ENCODE data around the gene HSCB. TPM values are rescaled to one million over a fixed set of nuclear protein-coding genes. Genes with fewer than 3 reads are reported as not detected.
A peak's percentile ranks its signal among the peaks of the same experiment; 100 is the strongest.
"Not testable (repeated sequence)": the region's sequence is repeated elsewhere in the genome, so short reads cannot be mapped to it uniquely, and the experiment has no call there.

The HSCB gene
- total RNA-seq, 1 donor from 2014 or later, result 15.7 TPM

DNA sequence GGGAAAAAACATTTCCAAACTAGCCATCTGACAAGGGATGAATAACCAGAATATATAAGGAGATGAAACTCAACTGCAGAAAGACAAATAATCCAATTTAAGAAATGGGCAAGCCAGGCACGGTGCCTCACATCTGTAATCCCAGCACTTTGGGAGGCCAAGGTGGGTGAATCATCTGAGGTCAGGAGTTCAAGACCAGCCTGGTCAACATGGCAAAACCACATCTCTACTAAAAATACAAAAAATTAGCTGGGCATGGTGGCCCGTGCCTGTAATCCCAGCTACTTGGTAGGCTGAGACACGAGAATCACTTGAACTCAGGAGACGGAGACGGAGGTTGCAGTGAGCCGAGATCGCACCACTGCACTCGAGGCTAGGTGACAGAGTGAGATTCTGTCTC is 3.0 kb upstream of the HSCB start:
- not testable (repeated sequence) for DNase-seq (ENCODE audit: low read depth in 2 of 2)

DNA sequence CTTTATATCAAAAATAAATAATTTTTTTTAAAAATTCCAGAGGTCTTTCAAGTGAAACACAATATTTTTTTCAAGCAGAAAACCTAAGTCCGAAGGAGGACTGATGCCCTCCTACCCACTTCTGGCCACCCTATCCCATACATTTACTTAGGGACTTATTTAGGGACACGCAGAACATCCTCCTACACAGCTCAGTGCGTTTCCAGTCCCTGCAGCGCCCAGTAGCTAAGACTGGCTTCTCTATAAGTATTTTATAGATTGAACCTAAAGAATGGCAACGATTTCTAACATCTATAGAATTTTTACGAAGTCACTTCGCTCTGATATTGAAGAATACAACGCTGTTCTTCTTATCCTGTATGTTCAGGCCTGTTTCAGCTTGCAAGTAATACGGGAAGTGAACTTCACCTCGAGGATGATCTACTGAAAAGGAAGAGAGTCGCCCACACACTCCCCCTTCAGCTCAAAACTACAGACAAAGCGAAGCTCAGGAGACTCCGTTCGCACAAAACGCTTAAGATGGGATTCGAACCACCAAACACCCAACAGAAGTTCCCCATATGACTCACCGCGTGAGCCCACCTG is 547 bp upstream of the HSCB start:
- no peak for DNase-seq (ENCODE audit: low read depth in 2 of 2)

DNA sequence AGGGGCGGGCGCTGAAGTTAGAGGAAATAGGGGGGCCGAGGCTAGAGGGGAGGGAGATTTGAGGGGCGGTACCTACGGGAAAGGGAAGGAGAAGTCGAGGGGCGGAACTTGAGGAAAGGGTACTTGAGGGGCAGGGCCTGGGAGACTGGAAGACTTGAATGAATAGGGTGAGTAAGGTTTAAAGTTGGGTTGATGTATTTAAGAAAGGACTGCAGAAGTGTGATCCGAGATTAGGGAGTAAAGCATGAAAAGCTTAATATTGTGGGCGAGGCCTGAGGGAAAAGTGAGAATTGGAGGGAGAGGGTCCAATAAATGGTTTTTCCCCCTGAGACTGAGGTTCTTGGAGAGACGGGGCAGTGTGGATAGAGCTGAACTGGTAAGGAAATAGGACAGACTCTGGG is 723 bp downstream of the HSCB start:
- DNase-seq (ENCODE audit: low read depth in 2 of 2), result no peak

- no peak for DNase-seq (ENCODE audit: low read depth in 2 of 2)
Observed at GRCh38 chr22:28743852-28744251, 2.0 kb downstream of the HSCB start.

GRCh38 chr22:28750471-28750881 is 8.6 kb downstream of the HSCB start:
- peak; percentile 89 to 98 for DNase-seq (ENCODE audit: low read depth in 2 of 2)

DNA sequence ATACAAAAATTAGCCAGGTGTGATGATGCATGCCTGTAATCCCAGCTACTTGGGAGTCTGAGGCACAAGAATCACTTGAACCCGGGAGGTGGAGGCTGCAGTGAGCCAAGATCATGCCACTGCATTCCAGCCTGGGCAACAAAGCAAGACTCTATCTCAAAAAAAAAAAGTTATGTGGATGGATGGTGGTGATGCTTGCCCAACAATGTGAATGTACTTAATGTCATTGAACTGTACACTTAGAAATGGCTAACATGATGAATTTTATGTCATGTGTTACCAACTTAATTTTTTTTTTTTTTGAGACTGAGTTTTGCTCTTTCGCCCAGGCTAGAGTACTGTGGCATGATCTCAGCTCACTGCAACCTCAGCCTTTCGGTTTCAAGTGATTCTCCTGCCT is 12.7 kb downstream of the HSCB start:
- DNase-seq (ENCODE audit: low read depth in 2 of 2), result not testable (repeated sequence)

- DNase-seq (ENCODE audit: low read depth in 2 of 2), result no peak
Observed at GRCh38 chr22:28759861-28760560, 18.2 kb downstream of the HSCB start.

DNA sequence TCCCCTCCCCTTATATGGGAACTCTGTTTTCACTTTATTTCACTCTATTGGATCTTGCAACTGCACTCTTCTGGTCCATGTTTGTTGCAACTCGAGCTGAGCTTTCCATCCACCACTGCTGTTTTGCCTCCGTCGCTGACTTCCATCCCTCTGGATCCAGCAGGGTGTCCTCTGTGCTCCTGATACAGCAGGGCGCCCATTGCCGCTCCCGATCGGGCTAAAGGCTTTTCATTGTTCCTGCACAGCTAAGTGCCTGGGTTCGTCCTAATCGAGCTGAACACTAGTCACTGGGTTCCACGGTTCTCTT is 19.6 kb downstream of the HSCB start:
- no peak for DNase-seq (ENCODE audit: low read depth in 2 of 2)

DNA sequence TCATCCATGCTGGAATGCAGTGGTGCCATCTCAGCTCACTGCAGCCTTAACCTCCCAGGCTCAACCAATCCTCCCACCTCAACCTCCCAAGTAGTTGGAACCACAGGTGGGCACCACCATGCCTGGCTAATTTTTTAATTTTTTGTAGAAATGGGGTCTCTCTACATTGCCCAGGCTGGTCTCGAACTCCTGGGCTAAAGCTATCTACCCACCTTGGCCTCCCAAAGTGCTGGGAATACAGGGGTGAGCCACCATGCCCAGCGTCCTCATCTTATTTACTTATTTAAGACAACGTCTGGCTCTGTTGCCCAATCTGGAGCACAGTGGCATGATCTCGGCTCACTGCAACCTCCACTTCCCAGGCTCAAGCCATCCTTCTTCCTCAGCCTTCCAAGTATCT is 20.2 kb downstream of the HSCB start:
- not testable (repeated sequence) for DNase-seq (ENCODE audit: low read depth in 2 of 2)

DNA sequence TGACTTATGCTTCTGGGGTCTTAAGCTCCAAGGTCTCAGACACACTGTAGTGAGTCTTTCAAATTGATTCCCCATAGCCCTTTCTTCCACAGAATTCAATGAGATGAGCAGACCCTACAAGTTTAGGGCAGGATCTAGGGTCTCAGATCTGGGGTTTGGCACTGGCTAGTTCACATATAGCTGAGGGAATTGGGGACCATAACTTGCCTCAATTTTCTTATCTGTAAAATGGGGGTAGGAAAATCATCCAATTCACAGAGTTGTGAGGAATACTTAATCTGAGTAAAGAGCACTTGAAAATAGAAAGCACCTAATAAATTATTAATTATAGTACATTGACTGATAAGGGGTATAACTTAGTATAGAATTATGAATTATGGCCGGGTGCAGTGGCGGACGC is 24.8 kb downstream of the HSCB start:
- DNase-seq (ENCODE audit: low read depth in 2 of 2), result no peak

DNA sequence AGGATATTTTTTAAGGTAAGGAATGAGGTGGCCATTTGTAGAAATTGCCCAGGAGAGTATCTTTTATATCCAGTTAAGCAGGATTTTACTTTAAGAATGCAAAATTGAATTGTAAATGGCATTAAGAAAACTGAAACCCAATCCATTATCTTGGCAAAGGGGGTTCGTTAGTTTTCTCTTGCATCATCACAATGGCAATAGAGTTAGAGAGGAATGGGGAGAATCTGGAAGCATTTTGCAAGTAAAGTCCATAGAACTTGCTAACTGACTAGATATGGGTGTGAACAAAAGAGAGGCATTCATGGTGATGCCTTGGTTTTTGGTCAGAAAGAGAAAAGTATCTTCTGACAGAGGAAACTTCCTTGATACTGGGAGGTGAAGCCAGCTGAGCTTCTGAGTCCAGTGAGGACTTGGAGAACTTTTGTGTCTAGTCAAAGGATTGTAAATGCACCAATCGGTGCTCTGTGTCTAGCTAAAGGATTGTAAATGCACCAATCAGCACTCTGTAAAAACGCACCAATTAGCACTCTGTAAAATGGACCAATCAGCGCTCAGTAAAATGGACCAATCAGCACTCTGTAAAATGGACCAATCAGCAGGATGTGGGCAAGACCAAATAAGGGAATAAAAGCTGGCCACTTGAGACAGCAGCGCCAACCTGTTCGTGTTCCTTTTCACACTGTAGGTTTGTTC is 27.0 kb downstream of the HSCB start:
- no peak for DNase-seq (ENCODE audit: low read depth in 2 of 2)

DNA sequence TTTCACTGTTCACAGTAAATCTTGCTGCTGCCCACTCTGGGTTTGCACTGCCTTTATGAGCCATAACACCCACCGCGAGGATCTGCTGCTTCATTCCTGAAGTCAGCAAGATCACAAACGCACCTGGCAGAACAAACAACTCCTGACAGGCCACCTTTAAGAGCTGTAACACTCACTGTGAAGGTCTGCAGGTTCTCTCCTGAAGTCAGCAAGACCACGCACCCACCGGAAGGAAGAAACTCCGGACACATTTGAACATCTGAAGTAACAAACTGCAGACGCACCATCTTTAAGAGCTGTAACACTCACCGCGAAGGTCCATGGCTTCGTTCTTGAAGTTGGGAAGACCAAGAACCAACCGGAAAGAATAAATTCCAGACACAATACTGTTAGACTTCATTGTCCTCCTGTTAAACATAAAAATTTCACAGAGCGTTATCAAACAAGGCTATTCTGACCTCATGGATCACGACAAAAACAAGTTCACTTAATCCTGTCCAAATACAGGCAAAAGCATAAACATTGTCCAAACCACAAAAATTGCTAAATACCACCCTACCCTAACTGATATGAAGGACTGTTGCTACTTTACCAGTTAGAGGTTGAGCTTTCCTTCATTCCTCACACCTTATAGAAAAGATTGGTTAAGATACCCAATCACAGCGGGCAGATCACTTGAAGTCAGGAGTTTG is 27.7 kb downstream of the HSCB start:
- no peak for DNase-seq (ENCODE audit: low read depth in 2 of 2)

GRCh38 chr22:28771195-28771791 is 29.5 kb downstream of the HSCB start:
- DNase-seq (ENCODE audit: low read depth in 2 of 2), result peak in 1 of 2 donors; percentile 41

- peak; percentile 97 to 98 for DNase-seq (ENCODE audit: low read depth in 2 of 2)
Observed at GRCh38 chr22:28772633-28773460, 31.0 kb downstream of the HSCB start, which contains the start of gene CCDC117. CCDC117 (plus strand) TSS chr22:28772695; CDS start chr22:28772850, 155 bp downstream.

DNA sequence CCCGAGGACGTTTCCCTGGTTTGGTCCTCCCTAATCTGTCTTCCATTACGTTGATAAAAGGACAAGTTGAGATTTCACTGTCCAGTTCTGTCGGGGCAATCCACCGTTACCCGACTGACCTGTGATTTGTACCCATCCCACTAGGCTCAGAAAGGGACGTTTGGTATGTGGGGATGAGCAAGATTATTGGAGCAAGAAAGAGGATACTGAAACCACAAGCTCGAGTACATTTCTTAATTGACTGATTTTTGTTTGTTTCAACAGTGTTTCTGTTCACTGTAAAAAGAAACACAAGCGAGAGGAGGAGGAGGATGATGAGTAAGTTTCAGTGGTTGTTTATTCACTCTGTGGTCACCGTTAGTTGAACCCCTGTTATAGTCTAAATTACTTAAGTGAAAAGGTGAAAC is 31.6 kb downstream of the HSCB start:
- peak in 1 of 2 donors; percentile 40 for DNase-seq (ENCODE audit: low read depth in 2 of 2)

- no peak for DNase-seq (ENCODE audit: low read depth in 2 of 2)
Observed at GRCh38 chr22:28774378-28774777, 32.5 kb downstream of the HSCB start.

DNA sequence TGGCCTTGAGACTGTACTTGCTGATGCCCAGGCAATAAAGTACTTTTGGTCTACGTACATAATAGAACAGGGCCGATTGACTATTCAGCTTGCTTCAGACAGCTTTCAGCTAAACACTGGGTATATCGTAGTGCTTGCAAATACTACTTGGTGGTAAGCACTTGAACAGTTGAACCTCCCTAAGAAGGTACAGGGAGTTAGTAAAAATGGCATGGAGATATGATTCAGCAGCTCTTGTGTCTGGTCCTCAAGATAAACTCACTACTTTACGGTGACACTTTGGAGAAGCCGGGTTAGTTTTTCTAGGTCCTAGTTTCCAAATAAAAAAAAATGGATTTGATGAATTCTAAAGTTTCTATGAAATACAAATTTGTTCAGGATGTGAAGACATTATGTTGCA is 38.0 kb downstream of the HSCB start:
- DNase-seq (ENCODE audit: low read depth in 2 of 2), result no peak

DNA sequence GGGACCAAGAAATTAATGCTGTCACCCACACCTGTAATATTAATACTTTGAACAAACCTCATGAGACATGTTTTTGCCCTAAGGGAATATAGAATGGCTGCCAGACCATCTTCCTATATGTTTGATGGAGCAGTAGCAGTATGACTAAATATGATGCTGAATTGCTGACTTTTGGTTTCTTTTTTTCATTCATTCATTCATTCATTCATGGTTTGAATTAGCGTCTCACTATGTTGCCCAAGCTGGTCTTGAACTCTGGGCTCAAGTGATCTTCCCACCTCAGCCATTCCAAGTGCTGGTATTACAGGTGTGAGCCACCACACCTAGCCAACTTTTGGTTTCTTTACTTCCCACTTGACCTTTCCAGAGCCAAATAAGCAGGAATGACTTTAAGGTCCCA is 38.5 kb downstream of the HSCB start:
- no peak for DNase-seq (ENCODE audit: low read depth in 2 of 2)

DNA sequence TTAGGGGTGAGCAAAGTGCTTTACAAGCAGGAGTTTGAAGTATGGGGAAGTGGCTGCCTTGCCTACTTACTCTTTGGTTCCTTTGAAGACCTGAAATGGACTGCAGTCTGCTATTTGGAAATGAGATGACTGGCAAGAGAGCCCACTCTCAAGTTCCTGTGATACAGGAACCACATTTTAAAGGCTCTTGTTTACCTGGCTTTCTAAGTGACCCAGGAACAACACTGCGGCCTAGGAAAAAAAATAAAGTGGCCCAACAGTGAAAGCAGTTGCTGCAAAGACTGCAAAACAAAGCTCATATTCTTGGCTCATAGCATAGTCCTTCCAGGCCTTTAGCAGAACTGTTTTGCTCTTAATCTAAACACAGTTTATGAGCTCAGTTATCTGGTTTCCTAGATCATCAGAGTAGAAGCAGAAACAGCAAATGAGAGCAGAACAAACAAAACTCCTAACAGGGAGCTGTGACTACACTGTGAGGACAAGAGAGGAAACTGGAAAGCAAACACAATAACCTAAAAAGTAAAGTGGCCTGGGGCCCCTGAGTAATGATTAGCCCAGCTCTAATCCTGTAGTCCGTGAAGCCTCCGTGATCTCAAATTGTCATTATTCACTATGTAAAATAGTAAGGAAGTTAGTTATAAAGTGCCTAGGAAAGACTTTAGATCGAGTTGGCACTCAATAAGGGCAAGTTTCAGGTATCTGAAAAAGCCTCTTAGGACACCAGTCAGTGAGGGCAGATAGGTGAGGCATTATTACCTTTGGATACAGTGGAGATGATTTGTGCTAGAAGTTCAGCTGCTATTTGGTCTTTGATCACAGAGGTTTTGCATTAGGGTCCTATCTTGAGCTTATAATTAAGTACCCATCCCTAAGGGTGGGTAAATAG is 42.2 kb downstream of the HSCB start:
- DNase-seq (ENCODE audit: low read depth in 2 of 2), result no peak

GRCh38 chr22:28788601-28789000 is 46.8 kb downstream of the HSCB start:
- no peak for DNase-seq (ENCODE audit: low read depth in 2 of 2)

All from lung microvascular endothelial cell (primary cell).